GM21447 (cell line): ENCODE data around the gene CCBE1.
"Not testable (repeated sequence)": the region's sequence is repeated elsewhere in the genome, so short reads cannot be mapped to it uniquely, and the experiment has no call there.

Experiments used
- ATAC-seq: cut with Tn5 transposase; IDR thresholded peaks from one replicate; pipeline ENCODE4 v1.9.1; 2021; ENCODE audit not compliant: unreplicated experiment

Gene CCBE1

GRCh38 chr18:59685501-59685900 is 11.7 kb downstream of the CCBE1 start:
- no peak for ATAC-seq

DNA sequence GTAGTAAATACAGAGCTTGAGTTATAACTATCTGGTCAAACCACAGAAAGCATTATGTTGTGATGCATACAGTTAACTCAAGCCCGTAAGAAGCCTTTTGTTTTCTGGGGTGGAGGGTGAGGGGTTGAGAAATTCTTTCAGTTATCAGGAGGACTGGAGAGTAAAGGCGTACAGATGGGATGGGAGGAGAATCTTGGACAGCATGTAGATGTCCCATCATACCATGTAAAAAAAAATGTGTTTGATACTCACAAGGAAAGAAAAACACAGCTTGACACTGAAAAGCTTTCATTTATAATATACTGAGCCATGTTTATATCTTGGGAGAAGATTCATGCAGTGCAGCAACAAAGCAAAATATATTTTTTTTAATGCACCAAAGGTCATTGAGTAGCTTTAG is 12.4 kb downstream of the CCBE1 start:
- ATAC-seq = no peak

GRCh38 chr18:59681521-59682004 is 15.7 kb downstream of the CCBE1 start:
- ATAC-seq = no peak

- ATAC-seq = no peak
These were observed 16.2 kb downstream of the CCBE1 start for GRCh38 chr18:59681051-59681450.

DNA sequence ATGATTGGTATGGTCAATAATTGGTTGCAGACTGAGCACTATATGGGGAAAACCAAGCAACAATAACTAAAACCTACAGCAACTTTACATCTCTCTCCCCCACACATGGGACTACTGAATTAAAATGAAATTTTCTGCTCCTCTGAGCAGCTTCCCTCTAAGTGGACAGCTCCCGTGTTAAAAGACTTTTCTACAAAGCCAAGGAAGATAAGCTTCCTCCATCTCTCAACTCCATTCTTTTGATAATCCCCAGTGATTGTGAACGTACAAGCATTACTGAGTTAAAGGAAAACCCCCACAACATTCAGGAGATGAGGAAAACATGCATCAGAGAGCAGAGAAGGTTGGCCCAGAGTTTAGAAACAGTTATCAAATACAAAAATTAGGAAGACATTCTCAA is 21.9 kb downstream of the CCBE1 start:
- ATAC-seq = no peak

DNA sequence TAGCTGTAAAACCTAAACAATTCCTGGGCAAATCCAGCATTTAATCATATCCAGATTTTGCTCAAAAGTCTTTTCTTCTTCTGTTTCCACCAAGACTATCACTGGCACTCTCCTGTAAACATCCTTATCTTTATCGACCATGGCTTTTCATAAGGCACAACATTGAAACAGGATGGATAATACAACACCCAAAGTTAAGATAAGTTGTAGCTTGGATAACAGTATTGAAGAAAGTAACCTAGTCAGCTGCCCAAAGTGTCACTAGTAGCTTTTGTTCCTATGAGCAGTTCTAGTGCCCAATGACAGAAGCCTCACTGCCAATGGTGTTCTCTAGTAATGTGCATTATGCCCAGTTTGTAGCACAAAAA is 22.3 kb downstream of the CCBE1 start:
- ATAC-seq = no peak

DNA sequence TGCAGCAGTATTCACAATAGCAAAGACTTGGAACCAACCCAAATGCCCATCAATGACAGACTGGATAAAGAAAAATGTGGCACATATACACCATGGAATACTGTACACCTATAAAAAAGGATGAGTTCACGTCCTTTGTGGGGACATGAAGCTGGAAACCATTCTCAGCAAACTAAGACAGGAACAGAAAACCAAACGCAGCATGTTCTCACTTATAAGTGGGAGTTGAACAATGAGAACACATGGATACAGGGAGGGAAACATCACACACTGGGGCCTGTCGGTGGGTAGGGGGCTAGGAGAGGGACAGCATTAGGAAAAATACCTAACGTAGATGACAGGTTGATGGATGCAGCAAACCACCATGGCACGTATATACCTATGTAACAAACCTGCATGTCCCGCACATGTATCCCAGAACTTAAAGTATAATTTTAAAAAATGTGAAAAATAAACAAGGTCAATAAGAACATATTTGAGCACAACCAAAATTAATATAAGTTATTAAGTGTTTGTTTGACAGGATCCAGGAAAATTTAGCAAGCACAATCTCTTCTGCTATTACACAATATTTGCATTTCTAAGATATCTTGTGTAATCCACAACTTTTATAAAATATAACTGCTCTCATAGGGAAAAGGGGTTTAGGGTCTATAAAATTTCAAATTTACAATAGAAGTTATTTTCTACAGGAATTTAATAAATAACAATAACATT is 22.9 kb downstream of the CCBE1 start:
- ATAC-seq = no peak

GRCh38 chr18:59672235-59672711 is 24.9 kb downstream of the CCBE1 start:
- no peak for ATAC-seq

- ATAC-seq = no peak
These were observed 25.7 kb downstream of the CCBE1 start for GRCh38 chr18:59671551-59671950.

GRCh38 chr18:59669872-59670657 is 27.2 kb downstream of the CCBE1 start:
- no peak for ATAC-seq

DNA sequence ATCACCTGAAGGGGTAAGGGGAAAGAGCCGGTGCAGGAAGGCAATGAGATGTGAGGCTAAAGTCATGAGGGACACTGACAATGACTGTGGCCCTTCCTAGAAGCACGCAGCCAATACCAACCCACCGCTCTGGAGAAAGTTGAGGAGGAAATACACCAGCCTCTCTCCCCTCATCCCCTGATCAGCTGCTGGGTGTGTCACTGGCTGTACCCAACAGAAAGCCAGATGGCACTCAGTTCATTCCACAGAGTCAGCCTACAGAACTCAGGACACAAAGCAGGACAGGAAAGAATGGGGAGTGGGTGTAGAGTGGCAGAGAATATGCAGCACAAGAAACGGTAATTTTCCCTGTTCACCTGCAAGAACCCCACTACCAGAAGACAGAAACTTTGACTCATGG is 29.7 kb downstream of the CCBE1 start:
- ATAC-seq = no peak

DNA sequence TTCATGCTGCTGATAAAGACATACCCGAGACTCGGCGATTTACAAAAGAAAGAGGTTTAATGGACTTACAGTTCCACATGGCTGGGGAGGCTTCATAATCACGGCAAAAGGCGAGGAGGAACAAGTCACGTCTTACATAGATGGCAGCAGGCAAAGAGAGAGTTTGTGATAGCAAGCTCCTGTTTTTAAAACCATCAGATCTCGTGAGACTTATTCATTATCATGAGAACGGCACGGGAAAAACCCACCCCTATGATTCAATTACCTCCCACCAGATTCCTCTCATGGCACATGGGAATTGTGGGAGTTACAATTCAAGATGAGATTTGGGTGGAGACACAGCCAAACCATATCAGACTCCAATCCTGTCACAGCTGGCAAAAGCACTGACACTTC is 31.2 kb downstream of the CCBE1 start:
- ATAC-seq = not testable (repeated sequence)

- no peak for ATAC-seq
These were observed 31.9 kb downstream of the CCBE1 start for GRCh38 chr18:59665057-59666006.

DNA sequence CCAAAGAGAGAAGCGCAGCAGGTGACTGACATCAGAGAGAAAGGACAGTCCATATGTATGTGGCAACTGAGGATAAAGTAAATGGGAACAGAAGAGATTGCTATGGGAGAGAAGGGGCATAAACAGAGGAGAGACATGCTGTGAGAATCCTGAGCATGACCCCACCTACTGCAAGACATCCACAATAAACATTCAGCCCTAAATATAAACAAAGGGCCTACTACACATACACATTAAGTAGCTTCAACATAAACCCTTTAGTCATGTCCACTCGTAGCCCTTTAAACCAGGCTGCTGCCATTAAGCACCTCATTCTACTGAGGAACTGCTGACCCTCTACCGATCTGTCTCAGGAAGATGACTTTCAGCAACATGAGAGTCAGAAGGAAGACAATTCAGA is 32.9 kb downstream of the CCBE1 start:
- ATAC-seq = no peak

DNA sequence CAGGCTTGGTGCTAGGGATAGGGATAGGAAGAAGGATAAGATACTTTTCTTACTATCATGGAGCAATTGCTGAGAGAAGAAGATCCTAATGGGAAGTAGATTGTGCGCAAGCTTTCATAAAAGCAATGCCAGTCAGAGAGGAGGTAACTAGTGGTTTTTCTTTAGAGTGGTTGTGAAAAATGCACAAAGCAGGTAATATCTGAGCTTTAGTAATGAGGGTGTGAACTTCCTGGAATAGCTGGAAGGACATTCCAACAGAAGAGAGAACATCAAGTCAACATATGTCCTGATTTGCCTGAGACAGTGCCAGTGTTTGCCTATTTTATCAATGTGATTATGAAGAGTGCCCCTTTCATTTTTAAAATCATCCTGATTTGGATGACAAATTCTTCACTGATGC is 34.1 kb downstream of the CCBE1 start:
- ATAC-seq = no peak

GRCh38 chr18:59661891-59662701 is 35.1 kb downstream of the CCBE1 start:
- no peak for ATAC-seq

- no peak for ATAC-seq
These were observed 36.2 kb downstream of the CCBE1 start for GRCh38 chr18:59660786-59661743.

DNA sequence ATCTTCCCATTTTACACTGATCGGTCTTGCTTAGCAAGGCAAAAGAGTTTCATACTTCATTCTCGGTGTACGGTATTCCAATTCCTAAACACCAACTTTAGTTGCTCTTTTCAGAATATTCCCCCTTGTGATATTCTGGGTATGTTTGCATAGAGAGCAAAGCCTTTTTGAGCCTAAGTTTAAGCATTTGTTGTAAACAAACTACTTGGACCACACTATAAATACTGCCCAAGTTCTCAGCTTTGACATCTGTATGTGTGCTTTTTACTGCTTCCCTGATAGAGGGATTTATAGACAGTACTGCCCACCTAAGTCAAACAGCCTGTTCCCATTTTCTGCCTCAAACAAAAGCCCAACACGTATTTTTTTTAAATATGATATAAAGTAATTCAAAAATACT is 36.9 kb downstream of the CCBE1 start:
- ATAC-seq = no peak

DNA sequence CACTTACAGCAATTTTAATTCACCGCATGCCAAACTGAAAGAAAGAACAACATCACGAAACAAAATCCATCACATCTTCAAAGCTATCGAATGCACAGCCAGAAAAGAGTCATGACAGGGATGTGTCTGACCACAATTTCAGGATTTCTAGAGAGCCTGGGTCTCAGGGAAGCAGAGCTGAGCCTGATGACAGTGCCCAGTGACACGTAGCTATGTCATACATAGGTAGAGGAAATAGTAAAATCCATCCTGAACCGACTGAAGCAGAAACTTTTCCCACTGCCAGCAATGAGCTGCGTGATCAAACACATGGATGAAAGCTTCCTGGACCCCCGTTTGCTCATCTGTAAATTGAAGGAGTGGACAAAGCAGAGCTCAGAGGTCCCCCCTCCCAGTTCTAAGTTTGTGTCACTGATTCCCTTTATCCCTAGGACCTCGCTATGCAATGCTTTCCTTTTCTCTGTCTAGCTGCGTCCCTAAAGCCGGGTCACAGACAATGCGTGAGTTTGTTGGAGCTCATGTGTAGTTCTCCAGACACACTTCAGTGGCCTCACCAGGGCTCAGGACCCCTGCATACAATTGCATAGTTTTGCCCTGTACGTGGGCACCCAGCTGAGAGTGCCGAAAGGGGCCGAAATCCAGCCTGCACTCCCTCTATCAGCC is 37.6 kb downstream of the CCBE1 start:
- ATAC-seq = no peak
